ENCODE results near the gene ZBTB46. TPM values are rescaled to one million over a fixed set of nuclear protein-coding genes. Genes with fewer than 3 reads are reported as not detected.

Gene ZBTB46
- total RNA-seq, 1 donor: 13.8 TPM

GRCh38 chr20:63765902-63766301, 65.2 kb downstream of the ZBTB46 start:
- no peak for DNase-seq (ENCODE audit: low read depth)
- TF ChIP-seq, protein P1, sequence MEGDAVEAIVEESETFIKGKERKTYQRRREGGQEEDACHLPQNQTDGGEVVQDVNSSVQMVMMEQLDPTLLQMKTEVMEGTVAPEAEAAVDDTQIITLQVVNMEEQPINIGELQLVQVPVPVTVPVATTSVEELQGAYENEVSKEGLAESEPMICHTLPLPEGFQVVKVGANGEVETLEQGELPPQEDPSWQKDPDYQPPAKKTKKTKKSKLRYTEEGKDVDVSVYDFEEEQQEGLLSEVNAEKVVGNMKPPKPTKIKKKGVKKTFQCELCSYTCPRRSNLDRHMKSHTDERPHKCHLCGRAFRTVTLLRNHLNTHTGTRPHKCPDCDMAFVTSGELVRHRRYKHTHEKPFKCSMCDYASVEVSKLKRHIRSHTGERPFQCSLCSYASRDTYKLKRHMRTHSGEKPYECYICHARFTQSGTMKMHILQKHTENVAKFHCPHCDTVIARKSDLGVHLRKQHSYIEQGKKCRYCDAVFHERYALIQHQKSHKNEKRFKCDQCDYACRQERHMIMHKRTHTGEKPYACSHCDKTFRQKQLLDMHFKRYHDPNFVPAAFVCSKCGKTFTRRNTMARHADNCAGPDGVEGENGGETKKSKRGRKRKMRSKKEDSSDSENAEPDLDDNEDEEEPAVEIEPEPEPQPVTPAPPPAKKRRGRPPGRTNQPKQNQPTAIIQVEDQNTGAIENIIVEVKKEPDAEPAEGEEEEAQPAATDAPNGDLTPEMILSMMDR (IDR thresholded peaks at IDR 0.05; ENCODE audit: insufficient read depth, low read depth, low read length): no peak
- H3K4me3 ChIP-seq (ENCODE audit: low read depth, low read length): no peak overlapping the region

- TF ChIP-seq, protein P1 (IDR thresholded peaks at IDR 0.05; ENCODE audit: insufficient read depth, low read depth, low read length): no peak
- H3K4me3 ChIP-seq (ENCODE audit: low read depth, low read length): no peak overlapping the region
These were observed 65.8 kb downstream of the ZBTB46 start for GRCh38 chr20:63765082-63765873.

DNA sequence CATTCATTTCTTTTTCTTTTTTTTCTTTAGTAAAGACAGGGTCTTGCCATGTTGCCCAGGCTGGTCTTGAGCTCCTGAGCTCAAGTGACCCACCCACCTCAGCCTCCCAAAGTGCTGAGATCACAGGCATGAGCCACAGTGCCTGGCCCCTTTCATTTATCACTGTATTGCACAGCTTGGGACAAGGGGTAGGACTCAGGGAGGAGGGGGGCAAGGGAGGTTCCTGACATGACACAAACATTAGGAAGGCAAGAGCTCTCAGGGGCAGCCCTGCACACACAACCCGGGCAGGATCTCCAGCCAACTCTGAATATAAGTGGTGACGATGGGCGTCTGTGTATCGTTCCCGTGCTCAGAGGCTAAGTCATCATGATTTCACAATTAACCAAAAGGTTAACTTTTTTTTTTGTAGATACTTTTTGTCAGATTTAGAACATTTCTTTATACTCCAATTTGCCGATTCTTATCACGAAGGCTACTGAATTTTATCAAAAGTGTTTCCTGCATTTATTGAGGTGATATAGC, 71.6 kb downstream of the ZBTB46 start:
- H3K4me3 ChIP-seq (ENCODE audit: low read depth, low read length): no peak overlapping the region
- peak; percentile 61 for DNase-seq (ENCODE audit: low read depth)
- TF ChIP-seq, protein P1 (IDR thresholded peaks at IDR 0.05; ENCODE audit: insufficient read depth, low read depth, low read length): no peak

More at GRCh38 chr20:63765082-63765873, 65.8 kb downstream of the ZBTB46 start:
- DNase-seq (ENCODE audit: low read depth): no peak

- DNase-seq (ENCODE audit: low read depth): no peak
- H3K4me3 ChIP-seq (ENCODE audit: low read depth, low read length): no peak overlapping the region
- TF ChIP-seq, protein P1 (IDR thresholded peaks at IDR 0.05; ENCODE audit: insufficient read depth, low read depth, low read length): no peak
These were observed 72.9 kb downstream of the ZBTB46 start for GRCh38 chr20:63758152-63758551.

- no peak overlapping the region for H3K4me3 ChIP-seq (ENCODE audit: low read depth, low read length)
- no peak for DNase-seq (ENCODE audit: low read depth)
- TF ChIP-seq, protein P1 (IDR thresholded peaks at IDR 0.05; ENCODE audit: insufficient read depth, low read depth, low read length): no peak
These were observed 74.4 kb downstream of the ZBTB46 start for GRCh38 chr20:63756648-63756991.

GRCh38 chr20:63755933-63756647, 75.0 kb downstream of the ZBTB46 start:
- DNase-seq (ENCODE audit: low read depth): no peak
- TF ChIP-seq, protein P1 (IDR thresholded peaks at IDR 0.05; ENCODE audit: insufficient read depth, low read depth, low read length): no peak

More at GRCh38 chr20:63755933-63756647, 75.0 kb downstream of the ZBTB46 start:
- H3K4me3 ChIP-seq (ENCODE audit: low read depth, low read length): no peak overlapping the region
